K562 (cell line): ENCODE measurements around the gene KNDC1.

ENCODE experiments used
- NCOR1 ChIP-seq: fragments of 450-650 bp; IDR thresholded peaks from 2 replicates; pipeline ENCODE4 v1.6.1; 2016; ENCODE audit warnings: mild to moderate bottlenecking, moderate library complexity
- RCOR1 ChIP-seq, 2 experiments: IDR thresholded peaks; 2 replicates each; pipeline ENCODE4 v1.6.1; 2012; ENCODE audit warnings: low read depth in 2 of 2, low read length in 2 of 2, borderline replicate concordance in 1 of 2, improper control_type of control experiment in 1 of 2
- SETDB1 ChIP-seq: IDR thresholded peaks from one replicate; pipeline ENCODE4 v1.6.1; 2012; ENCODE audit warnings: low read length, control low read depth, inconsistent platforms
- ZFX ChIP-seq: sonication (generic); formaldehyde crosslinking; IDR thresholded peaks from 2 replicates; pipeline ENCODE4 v1.8.0; 2022; ENCODE audit warnings: mild to moderate bottlenecking, missing genetic modification reagents, moderate library complexity
- ZNF57 ChIP-seq: fragments of 450-650 bp; formaldehyde crosslinking; IDR thresholded peaks from 2 replicates; pipeline ENCODE4 v1.4.0; 2020; ENCODE audit warnings: mild to moderate bottlenecking, moderate library complexity
- TF ChIP-seq, protein P1 (sequence below), 3 experiments: IDR thresholded peaks in 2 of 3; conservative IDR thresholded peaks in 1 of 3; 2 replicates each; pipeline ENCODE4 v1.5.1; 2011 to 2012; ENCODE audit warnings: low read length in 3 of 3, mild to moderate bottlenecking in 3 of 3, control low read depth in 2 of 3, improper control_type of control experiment in 1 of 3, inconsistent platforms in 1 of 3, low read depth in 1 of 3, mixed read lengths in 1 of 3, moderate library complexity in 1 of 3; ENCODE audit not compliant: insufficient read depth in 2 of 3

DNA sequence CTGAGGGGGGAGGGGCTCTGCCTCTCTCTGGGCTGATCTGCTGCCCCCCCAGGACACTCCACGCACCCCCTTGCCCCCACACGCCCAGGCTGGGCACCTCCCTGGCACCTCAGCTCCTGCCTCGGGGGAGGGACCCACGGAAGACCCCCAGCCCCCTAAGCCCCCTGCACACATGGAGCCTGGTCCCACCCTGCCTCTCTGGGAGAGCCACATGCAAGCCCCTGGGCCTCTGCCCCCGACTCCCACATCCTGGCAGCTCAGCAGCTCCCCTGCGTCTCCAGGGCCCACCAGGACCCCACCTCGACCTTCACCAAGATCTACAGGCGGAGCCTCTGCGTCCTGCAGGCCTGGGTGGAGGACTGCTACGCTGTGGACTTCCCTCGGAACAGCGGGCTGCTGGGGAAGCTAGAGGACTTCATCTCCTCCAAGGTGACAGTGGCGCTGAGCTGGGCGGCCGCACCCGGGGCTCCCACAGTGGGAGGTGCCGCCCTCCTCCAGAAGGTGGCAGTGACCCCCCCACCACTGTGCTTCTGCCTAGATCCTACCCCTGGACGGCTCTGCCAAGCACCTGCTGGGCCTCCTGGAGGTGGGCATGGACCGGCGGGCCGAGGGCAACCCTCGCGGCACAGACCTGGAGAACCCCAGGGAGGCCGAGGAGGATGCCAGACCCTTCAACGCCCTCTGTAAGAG, 51.3 kb downstream of the KNDC1 start:
- TF ChIP-seq RCOR1 (IDR thresholded peaks at IDR 0.05; ENCODE audit: borderline replicate concordance in 1 of 2, low read depth in 2 of 2, low read length in 2 of 2) (no peak), NCOR1 (no peak), ZNF57 (CRISPR knock-in tag) (no peak), SETDB1 (no peak), ZFX (CRISPR knock-in tag) (no peak)
- TF ChIP-seq, protein P1, sequence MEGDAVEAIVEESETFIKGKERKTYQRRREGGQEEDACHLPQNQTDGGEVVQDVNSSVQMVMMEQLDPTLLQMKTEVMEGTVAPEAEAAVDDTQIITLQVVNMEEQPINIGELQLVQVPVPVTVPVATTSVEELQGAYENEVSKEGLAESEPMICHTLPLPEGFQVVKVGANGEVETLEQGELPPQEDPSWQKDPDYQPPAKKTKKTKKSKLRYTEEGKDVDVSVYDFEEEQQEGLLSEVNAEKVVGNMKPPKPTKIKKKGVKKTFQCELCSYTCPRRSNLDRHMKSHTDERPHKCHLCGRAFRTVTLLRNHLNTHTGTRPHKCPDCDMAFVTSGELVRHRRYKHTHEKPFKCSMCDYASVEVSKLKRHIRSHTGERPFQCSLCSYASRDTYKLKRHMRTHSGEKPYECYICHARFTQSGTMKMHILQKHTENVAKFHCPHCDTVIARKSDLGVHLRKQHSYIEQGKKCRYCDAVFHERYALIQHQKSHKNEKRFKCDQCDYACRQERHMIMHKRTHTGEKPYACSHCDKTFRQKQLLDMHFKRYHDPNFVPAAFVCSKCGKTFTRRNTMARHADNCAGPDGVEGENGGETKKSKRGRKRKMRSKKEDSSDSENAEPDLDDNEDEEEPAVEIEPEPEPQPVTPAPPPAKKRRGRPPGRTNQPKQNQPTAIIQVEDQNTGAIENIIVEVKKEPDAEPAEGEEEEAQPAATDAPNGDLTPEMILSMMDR (IDR thresholded peaks at IDR 0.05 in 2 of 3, conservative IDR thresholded peaks at IDR 0.05 in 1 of 3; ENCODE audit: insufficient read depth in 2 of 3, low read depth in 1 of 3, low read length in 3 of 3), result no peak
